Mesothelial cell of epicardium (in vitro differentiated cells): Measurements from ENCODE around the gene MVB12B. TPM values are rescaled to one million over a fixed set of nuclear protein-coding genes. Genes with fewer than 3 reads are reported as not detected.

ENCODE experiments used
- DNase-seq, 2 experiments: peaks; one replicate each; pipeline ENCODE4 v3.0.0; 2021; ENCODE audit warnings: low spot score in 2 of 2; ENCODE audit not compliant: unreplicated experiment in 2 of 2
- H3K27ac Mint-ChIP-seq: 2 replicates; pipeline ENCODE4 v1.8.0; 2021; ENCODE audit warnings: mixed read lengths
- H3K27me3 Mint-ChIP-seq: 2 replicates; pipeline ENCODE4 v1.8.0; 2021; ENCODE audit warnings: low read depth, mixed read lengths
- H3K36me3 Mint-ChIP-seq: 2 replicates; pipeline ENCODE4 v1.8.0; 2021; ENCODE audit warnings: mixed read lengths
- H3K4me1 Mint-ChIP-seq: 2 replicates; pipeline ENCODE4 v1.8.0; 2021; ENCODE audit warnings: mixed read lengths
- H3K4me3 Mint-ChIP-seq: 2 replicates; pipeline ENCODE4 v1.8.0; 2021; ENCODE audit warnings: mild to moderate bottlenecking, moderate library complexity, mixed read lengths
- H3K9me3 Mint-ChIP-seq: 2 replicates; pipeline ENCODE4 v1.8.0; 2021; ENCODE audit warnings: mixed read lengths
- total RNA-seq: library from RNA; stranded (reverse); gene quantifications from 3 replicates; pipeline ENCODE4 v1.2.1, GENCODE V29; 2021
- TF ChIP-seq, protein P1 (sequence below): fragments of 200-600 bp; sonication (generic); IDR thresholded peaks from one replicate; pipeline ENCODE4 v1.5.0; 2021; ENCODE audit warnings: antibody characterized with exemption; ENCODE audit not compliant: unreplicated experiment

MVB12B gene
- total RNA-seq, 1 donor from 2014 or later: 43.7 TPM

DNA sequence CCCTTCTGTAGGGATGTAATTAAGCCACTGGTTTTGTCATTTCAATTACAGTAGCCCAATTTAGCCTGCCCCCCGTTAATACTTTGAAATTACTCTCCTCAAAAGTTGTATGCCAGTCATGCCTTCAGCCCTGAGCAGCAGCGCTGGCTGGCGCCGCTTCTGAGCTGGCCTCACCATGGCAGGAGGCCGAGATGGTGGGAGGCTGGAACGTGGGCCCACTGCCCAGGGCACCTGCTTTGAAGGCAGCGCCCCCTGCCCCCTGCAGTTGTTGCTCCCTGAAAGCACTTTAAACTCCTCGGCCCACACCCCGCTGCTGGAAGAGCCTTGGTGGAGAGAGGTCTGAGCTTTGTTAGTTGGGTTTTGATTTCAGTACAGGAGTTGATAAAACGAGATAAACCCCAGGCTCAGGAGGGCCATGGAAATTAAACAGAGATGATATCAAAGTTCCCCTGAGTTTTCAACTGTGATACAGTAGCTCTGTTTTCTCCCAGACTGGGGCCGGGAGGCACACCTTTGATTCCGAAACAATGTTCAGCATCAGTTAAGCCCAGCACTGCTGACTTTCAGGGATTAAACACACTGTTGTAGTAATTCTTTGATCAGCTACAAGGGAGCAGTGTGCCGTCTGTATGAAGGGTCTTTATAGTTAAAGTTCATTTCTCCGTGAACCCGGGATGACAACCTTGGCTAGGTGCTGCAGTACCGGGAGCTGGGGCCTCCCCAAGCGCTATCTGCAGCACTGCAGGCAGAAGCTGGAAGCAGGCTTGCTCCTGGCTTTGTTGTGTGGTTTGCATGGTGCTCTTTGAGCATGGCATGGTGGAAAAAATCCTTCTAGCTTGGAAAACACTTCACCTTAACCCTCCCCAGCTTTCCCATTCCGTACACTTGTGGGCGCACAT lies 9.5 kb downstream of the MVB12B start:
- no peaks in the 10 kb centered on the region for H3K27me3 Mint-ChIP-seq
- H3K4me1 Mint-ChIP-seq: peaks cover 36% of the 10 kb centered on the region
- no peak overlapping the region for H3K27ac Mint-ChIP-seq
- TF ChIP-seq, protein P1, sequence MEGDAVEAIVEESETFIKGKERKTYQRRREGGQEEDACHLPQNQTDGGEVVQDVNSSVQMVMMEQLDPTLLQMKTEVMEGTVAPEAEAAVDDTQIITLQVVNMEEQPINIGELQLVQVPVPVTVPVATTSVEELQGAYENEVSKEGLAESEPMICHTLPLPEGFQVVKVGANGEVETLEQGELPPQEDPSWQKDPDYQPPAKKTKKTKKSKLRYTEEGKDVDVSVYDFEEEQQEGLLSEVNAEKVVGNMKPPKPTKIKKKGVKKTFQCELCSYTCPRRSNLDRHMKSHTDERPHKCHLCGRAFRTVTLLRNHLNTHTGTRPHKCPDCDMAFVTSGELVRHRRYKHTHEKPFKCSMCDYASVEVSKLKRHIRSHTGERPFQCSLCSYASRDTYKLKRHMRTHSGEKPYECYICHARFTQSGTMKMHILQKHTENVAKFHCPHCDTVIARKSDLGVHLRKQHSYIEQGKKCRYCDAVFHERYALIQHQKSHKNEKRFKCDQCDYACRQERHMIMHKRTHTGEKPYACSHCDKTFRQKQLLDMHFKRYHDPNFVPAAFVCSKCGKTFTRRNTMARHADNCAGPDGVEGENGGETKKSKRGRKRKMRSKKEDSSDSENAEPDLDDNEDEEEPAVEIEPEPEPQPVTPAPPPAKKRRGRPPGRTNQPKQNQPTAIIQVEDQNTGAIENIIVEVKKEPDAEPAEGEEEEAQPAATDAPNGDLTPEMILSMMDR: no peak
- no peak overlapping the region for H3K4me3 Mint-ChIP-seq
- no peak for DNase-seq
- peaks cover 11% of the 10 kb centered on the region for H3K36me3 Mint-ChIP-seq
- H3K9me3 Mint-ChIP-seq: no peaks in the 10 kb centered on the region

DNA sequence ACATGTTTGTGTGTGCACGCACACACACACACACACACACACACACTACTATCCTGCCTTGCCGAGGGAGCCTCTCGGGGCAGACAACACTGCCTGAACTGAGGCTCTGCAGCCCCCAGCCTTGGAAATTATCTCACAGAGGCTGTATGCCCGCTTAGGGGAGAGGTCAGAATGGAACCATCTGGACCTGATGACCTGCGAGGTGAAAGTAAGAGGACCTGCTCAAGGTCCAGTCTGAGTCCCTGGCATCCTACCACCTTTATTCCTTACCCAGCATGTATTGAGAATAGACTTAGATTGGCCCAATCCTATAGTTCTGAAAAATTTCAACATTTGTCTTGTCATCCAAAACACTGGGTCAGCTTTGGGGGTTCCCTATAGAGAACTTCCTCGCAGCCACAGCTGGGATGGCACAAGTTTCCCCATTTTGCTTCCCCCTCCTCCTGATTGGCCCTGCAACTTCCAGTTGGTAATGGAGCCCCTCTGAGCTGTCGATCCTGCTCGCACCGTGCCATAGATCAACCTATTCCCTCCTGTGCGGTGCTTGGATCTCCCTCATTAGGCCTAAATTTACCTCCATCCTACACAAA lies 10.2 kb downstream of the MVB12B start:
- TF ChIP-seq, protein P1: no peak
- Mint-ChIP-seq H3K27ac (no peak overlapping the region), H3K4me3 (no peak overlapping the region), H3K4me1 (peaks cover 42% of the 10 kb centered on the region), H3K36me3 (peaks cover 14% of the 10 kb centered on the region), H3K27me3 (no peaks in the 10 kb centered on the region), H3K9me3 (no peaks in the 10 kb centered on the region)
- no peak for DNase-seq

DNA sequence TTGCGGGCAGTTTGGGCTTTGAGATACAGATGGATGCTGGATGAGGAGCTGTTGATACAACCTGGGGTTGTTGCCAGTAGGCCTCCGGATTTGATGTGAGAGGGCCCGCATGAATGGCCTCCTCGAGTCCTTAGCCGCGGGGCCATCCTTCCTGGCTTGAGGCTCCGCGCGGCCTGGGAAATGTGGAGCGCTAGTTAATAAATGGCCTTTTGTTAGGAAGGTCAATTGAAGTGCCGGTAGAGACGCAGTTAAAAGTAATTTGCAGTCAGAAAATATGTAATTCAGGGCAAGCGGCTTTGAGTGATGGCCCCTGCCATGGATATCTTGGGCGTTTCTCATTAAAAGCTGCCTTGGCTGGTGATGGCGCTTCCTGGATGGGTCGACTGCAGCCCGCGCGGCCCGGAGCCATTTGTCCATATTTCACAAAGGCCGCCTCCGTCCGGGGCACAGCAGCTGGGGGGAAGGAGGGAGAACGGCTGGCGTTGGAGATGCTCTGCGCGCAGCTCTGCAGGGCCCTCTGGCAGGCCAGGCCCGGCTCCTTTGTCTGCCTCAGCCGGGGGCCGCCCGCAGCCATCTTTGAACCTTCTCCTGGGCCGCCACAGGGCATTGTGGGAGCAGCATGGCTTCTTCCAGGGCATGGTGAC lies 11.2 kb downstream of the MVB12B start:
- no peak overlapping the region for H3K27ac Mint-ChIP-seq
- no peak for DNase-seq
- TF ChIP-seq, protein P1: no peak
- H3K9me3 Mint-ChIP-seq: no peaks in the 10 kb centered on the region
- H3K27me3 Mint-ChIP-seq: no peaks in the 10 kb centered on the region
- H3K36me3 Mint-ChIP-seq: peaks cover 12% of the 10 kb centered on the region
- peaks cover 45% of the 10 kb centered on the region for H3K4me1 Mint-ChIP-seq
- no peak overlapping the region for H3K4me3 Mint-ChIP-seq

DNA sequence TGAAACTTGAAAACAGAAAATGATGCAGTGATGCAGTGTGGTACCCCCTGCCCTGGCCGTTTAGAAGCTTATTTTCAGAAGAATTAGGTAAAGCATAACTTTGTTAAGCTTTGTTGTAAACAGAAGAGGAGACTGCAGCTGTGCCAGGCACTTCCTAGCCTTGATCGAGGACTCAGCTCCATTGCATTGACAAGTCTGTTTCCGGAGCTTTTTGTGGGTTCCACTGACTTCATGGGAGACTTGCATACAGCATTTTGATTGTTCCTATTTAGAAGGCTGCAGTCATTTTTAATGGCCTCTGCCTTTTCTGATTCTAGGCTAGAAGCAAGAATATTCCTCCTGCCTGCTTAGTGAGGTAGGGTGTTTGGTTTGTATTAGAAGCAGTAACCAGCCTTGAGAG lies 12.3 kb downstream of the MVB12B start:
- no peak overlapping the region for H3K4me3 Mint-ChIP-seq
- no peak overlapping the region for H3K27ac Mint-ChIP-seq
- DNase-seq: no peak
- peaks cover 10% of the 10 kb centered on the region for H3K36me3 Mint-ChIP-seq
- H3K27me3 Mint-ChIP-seq: no peaks in the 10 kb centered on the region
- TF ChIP-seq, protein P1: no peak
- H3K9me3 Mint-ChIP-seq: no peaks in the 10 kb centered on the region
- peaks cover 42% of the 10 kb centered on the region for H3K4me1 Mint-ChIP-seq

DNA sequence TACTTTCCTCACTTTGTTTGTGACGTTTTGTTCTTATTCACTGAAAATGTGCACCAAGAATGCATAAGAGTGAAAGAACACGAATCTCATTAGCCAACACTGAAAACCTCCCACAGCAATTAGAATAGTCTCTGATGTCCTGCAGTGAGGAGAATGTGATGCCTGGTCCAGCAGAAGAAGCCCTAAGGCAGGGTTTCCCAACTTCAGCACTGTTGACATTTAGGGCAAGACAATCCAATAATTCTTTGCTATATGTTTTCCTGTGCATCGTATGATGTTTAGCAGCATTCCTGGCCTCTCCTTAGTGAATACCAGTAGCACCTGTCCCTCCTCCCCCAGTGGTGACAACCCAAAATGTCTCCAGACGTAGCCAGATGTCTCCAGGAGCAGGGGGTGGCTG lies 14.8 kb downstream of the MVB12B start:
- H3K27ac Mint-ChIP-seq: peak overlapping the region; percentile 41
- no peak for DNase-seq
- TF ChIP-seq, protein P1: no peak
- no peaks in the 10 kb centered on the region for H3K27me3 Mint-ChIP-seq
- no peak overlapping the region for H3K4me3 Mint-ChIP-seq
- H3K9me3 Mint-ChIP-seq: no peaks in the 10 kb centered on the region
- peaks cover 26% of the 10 kb centered on the region for H3K36me3 Mint-ChIP-seq
- peaks cover 32% of the 10 kb centered on the region for H3K4me1 Mint-ChIP-seq
